Inflammatory macrophage treated with lipopolysaccharide for 4 hours (primary cell): ENCODE data around the gene IGLL5.
"Not testable (repeated sequence)": the region's sequence is repeated elsewhere in the genome, so short reads cannot be mapped to it uniquely, and the experiment has no call there.

Experiments
- DNase-seq: peaks from one replicate; pipeline ENCODE4 v3.0.0-alpha.2; 2020

IGLL5 gene

GRCh38 chr22:22916952-22917290 lies 29.3 kb downstream of the IGLL5 start:
- no peak for DNase-seq

DNA sequence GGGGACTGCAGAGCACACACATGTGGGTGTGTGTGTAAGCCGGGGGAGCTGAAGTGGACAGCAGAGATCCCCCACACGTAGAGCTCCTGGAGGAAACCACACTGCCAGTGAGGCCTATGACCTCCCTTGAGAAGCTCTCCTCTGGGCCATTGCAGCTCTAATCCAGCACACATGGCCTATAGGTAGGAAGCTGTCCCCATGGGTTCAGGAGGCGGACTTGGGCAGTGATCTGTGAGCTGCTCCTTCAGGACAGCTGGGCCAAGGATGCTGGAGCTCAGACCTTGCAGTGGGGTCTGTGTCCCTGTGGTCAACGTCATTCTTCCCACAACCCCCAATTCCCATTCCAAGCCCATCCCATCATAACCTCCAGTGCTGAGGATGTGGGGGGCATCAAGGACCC lies 29.8 kb downstream of the IGLL5 start:
- DNase-seq, result no peak

DNA sequence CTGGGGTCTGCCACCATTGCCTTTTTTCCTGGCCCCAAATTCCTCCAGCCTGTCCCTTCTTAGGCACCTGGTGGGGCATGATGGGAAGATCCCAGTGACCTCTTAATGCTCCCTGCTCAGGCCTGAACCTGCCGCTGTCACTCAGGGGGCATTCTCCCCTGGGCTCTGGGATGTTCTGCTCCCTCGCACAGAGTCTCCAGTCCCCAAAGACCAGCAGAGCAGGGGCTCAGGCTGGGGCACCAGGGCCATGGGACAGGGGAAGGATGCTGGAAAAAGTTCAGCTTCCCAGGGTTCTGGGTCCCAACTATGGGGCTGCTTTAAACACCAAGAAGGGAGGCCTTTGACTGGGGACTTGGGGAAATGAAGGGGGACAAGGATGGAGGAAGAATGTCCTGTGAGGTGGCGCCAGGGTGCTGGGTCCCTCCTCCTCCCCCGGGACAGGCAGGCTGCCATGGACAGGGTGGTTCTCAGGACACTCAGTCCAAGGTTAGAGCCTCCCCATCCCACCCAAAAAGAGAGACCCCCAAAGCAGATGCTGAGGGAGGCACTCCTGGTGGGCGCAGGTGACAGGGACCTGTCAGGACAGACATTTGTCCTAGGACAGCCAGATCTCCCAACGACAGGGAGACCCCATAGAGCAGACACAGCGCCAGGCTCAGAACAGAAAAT lies 30.8 kb downstream of the IGLL5 start:
- DNase-seq, result no peak

GRCh38 chr22:22919041-22919440 lies 31.4 kb downstream of the IGLL5 start:
- no peak for DNase-seq

- no peak for DNase-seq
Observed at GRCh38 chr22:22920104-22920654, 32.6 kb downstream of the IGLL5 start.

- DNase-seq, result no peak
Observed at GRCh38 chr22:22920910-22921550, 33.4 kb downstream of the IGLL5 start.

DNA sequence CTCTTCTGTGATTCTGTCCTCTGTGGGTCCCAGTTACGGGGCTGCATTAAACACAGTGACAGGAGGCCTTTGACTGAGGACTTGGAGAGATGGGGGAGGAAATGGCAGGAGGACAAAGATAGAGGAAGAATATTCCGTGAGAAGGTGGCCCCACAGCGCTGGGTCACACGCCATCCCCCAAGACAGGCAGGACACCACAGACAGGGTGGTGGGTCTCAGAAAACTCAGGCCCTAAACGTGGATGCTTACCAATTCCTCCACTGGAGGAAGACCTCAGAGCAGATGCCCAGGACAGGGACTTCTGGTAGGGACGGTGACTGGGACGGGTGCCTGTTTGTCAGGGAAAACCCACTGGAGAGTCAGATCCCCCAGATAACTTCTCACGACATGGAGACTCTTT lies 34.0 kb downstream of the IGLL5 start:
- no peak for DNase-seq

DNA sequence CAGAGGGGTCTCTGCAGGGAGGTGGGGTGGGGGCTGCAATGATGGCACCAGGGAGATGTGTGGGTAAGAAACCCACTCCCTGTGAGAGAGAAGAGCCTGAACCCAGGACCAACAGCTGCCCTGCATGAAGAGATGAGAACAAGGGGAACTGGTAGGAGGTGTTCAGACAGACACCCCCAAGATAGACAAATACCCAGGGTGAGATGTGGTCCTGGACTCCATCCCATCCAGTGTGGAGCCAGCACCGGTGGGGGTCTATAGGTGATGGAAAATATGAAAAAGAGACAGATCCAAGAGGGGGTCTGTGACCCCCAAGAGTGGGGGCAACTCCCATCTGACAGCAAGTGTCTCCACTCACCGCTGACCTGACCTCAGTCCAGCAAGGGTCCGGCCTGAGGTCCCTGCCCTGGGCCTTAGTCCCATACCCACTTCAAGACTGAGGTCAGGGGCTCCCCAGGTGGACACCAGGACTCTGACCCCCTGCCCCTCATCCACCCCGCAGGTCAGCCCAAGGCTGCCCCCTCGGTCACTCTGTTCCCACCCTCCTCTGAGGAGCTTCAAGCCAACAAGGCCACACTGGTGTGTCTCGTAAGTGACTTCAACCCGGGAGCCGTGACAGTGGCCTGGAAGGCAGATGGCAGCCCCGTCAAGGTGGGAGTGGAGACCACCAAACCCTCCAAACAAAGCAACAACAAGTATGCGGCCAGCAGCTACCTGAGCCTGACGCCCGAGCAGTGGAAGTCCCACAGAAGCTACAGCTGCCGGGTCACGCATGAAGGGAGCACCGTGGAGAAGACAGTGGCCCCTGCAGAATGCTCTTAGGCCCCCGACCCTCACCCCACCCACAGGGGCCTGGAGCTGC lies 34.7 kb downstream of the IGLL5 start:
- not testable (repeated sequence) for DNase-seq

DNA sequence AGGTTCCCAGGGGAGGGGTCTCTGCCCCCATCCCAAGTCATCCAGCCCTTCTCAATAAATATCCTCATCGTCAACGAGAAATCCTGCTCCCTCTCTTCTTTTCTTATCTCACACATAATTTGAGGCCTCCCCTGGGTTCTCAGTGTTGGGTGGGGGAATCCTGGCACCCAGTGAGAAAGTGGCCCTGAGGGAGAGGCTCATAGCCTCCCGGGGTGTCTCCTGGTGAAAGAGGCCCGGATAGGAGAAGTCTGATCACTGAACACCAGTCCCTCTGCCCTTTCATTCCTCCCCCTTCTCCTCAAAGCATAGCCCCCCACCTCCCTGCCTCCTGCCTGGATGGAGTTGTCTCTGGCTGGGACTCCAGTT lies 35.3 kb downstream of the IGLL5 start:
- no peak for DNase-seq

- no peak for DNase-seq
Observed at GRCh38 chr22:22923379-22923778, 35.8 kb downstream of the IGLL5 start.

- DNase-seq, result no peak
Observed at GRCh38 chr22:22923930-22924329, 36.3 kb downstream of the IGLL5 start.

DNA sequence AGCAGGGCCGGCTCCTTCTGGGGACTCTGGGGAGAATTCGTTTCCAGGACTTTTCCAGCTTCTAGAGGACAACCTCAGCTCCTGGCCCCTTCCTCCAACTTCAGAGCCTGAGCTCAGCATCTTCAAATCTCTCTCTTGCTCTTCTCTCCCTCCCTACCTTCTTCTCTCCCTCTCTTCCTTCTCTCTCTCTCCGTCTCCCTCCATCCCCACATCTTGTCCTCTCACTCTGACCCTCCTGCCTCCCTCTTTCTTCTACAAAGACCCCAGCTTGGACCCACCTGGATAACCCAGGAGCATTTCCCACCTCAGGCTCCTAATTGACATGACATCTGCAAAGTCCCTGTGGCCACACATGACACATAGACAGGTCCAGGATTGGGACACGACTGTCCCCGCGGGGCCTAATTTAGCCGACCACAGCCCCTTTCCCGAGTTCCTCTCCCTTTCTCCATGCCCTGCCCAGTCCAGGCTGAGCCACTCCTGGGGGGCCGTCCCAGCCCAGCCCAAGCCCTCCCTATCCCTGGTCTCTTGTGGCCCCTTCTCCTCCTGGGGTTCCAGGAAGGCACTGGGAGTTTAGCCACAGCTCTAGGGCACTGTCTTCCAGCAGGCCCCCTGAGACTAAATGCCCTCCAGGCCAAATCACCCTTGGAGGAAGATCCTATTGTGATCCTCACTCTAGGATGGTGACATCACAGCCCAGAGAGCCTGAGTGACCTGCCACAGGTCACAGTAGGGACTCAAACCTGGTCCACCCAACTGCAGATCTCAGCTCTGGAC lies 36.9 kb downstream of the IGLL5 start:
- DNase-seq, result no peak

DNA sequence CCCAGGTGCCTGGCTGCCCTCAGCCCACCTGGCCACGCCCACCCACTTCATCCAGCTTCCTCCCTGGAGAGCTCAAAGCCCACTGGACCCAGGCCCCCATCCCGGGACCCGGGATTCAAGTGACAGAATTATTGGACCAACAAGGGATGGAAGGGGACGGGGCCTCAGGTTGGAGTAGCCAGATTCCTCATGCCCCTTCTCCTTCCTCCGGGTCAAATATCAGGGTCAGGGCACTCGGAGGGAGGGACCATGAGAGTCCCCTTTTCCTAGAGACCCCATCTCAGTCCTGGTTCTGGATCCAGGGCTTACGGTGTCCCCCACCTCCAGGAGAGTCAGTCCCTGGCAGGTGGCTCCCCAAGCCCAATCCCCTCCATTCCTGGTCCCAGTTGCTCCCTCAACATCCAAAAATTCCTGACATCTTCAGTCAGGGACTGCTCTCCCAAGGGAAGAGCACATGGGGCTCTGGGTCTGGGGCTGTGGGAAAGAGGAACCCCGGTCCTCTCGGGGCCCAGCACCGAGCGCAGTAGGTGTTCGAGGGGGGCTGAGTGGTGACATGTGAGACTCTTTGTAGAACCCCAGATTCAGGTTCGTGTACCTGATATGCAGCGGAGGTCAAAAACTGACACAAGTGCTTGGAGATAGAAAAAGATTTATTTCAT lies 37.7 kb downstream of the IGLL5 start:
- DNase-seq, result no peak

DNA sequence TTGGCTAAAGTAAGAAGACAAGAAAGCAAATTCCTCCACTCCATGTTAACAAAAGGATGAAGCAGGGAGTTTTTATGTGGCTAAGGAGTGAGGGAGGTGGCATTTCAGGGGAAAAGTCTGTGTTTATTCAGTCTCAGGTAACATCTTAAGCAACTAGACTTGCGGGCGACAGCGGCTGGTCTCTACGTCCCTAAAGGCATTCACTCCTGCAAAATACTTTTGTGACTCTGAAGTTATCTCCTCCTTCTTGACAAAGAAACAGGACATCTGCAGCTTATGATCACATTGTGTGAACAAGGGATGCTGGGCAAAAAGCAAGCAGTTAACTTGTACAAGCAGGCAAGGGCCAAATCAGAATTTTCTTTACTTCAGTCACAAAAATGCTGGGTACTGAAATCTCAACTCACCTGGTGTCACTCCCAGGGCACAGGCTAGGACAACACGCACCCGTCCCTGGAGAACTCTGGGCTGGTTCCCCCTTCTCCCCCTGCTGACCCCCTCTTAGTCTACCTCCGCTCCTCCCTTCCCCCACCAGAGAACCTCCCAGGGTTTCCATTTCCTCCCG lies 38.3 kb downstream of the IGLL5 start:
- DNase-seq, result no peak

DNA sequence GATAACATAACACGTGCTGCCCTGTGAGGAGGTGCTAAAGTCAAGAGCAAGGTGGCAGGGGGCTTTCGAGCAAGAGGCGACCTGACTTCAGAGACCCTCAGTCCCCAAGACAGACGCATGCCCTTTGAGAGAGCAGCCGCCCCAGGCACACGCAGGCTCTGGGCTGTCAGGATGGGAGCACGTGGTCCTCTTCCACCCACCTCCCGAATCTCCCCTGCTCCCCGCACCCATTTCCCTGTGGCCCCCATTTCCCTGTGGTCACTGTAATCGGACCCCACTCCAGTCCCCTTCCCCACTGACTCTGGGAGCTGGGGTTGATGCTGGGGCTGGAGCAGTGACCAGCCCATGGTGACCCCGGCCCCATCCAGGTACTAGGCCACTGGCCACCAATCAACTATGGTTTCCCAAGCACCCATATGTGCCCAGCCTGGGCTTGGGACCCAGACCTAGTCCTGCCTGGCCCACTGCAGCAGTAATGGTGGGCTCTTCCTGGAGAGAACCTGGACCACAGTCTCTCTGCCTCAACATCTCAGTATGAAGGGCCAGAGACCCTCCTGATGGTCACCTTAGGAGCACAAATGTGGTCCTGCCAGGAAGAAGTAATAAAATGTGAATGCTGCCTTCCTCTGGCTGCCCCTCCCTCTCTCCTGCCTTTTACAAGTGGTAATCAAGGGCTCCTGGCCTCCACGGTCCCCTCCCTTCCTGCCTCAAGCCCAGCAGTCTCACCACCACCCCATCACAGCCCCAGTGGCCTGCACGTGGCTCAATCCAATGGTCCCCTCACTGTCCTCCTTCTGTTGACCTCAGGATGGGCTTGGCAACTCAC lies 39.0 kb downstream of the IGLL5 start:
- DNase-seq, result no peak

- no peak for DNase-seq
Observed at GRCh38 chr22:22927196-22927887, 39.7 kb downstream of the IGLL5 start.

DNA sequence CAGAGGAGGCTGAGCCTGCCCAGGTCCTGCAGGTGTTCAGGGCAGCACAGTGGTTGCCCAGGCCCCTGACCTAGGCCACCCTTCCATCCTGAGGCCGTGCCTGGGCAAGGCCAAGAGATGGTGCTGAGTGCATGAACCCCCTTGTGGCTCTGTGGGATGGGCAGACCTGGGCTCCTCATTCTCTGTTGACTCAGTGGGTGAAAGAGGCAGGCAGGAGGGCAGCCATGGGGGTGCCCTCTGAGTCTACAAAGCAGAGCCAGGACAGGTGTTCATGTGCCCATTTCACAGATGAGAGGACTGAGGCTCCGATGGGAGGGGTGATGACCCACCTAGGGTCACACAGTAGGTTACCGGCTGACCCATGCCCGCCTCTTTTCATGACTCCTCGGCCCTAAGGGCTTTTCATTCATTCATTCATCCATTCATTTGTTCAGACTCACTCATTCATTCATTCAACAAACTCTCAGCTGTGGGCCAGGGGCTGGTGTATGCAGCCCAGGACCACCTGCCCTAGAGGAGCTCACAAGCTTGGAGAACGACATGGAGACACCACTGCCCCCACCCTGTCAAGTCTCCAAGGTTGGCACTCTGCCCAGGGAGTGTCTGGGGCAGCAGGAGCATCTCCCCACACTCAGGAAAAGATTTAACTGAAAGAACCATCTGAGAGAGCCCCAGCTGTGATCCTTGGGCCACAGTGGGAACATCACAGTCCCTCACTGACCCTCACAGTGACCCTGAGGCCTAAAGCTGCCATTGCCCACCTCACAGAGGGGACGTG lies 40.5 kb downstream of the IGLL5 start:
- no peak for DNase-seq

DNA sequence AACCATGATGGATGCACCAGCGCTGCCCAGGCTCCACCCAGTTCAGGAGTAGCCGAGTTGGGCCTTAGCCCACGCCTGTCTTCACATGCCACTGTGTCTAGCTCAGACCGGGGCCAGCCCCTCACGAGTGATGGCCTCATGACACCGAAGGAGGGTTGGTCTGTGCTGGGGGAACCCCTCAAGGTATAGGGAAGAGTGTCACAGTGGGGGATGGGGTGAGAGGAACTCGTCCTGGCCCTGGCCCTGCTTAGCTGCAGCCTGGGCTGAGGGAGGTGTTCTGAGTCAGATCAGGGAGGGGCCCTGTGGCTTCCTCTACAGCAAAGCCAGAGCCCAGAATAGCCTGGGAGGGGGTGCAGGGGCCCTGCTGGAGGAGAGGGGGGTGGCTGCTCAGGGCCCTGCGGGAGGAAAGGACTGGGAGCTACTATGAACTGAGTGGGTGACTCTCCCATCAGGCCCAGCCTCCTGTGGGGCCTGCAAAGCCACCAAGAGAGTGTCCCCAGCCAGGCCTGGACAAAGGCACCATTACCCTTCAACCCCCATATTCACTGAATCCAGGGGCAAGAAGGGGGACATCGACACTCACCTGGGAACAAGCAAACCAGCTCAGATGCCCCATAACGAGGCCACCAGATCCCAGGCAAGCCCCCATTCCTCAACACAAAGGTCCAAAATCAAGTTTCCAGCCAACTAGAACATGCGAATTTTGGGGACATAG lies 41.2 kb downstream of the IGLL5 start:
- DNase-seq, result peak; percentile 96
